Measurements from ENCODE around the gene TMEM132D. TPM values are rescaled to one million over a fixed set of nuclear protein-coding genes. Genes with fewer than 3 reads are reported as not detected.

Gene TMEM132D
- total RNA-seq, 1 donor from 2014 or later: 0.19 TPM

DNA sequence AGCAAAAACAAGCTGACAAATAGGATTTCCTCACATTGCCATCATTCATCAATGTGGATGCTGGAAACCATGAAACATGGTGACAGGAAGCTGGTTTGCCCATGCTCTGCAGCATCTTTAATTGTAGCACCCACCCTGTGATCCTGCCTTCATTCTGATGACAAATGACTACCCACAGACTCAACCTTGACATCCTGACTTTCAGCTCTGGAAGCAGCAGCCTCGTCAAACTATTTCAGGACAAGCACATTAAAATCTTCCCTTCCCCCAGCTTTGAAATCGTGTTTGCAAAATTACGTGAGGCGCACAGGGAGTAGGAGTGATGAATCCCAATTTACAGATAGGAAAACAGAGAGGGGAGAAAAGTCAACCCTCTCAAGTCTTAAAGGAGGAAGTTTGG is 765.0 kb downstream of the TMEM132D start:
- H3K36me3 Mint-ChIP-seq (ENCODE audit: low read depth): no peaks in the 10 kb centered on the region
- no peak overlapping the region for H3K27ac Mint-ChIP-seq (ENCODE audit: unreplicated experiment)
- DNase-seq (ENCODE audit: low read depth, low spot score): no peak
- no peaks in the 10 kb centered on the region for H3K27me3 Mint-ChIP-seq (ENCODE audit: low read depth)
- H3K9me3 Mint-ChIP-seq: peaks cover 2% of the 10 kb centered on the region
- TF ChIP-seq, protein P1, sequence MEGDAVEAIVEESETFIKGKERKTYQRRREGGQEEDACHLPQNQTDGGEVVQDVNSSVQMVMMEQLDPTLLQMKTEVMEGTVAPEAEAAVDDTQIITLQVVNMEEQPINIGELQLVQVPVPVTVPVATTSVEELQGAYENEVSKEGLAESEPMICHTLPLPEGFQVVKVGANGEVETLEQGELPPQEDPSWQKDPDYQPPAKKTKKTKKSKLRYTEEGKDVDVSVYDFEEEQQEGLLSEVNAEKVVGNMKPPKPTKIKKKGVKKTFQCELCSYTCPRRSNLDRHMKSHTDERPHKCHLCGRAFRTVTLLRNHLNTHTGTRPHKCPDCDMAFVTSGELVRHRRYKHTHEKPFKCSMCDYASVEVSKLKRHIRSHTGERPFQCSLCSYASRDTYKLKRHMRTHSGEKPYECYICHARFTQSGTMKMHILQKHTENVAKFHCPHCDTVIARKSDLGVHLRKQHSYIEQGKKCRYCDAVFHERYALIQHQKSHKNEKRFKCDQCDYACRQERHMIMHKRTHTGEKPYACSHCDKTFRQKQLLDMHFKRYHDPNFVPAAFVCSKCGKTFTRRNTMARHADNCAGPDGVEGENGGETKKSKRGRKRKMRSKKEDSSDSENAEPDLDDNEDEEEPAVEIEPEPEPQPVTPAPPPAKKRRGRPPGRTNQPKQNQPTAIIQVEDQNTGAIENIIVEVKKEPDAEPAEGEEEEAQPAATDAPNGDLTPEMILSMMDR (conservative IDR thresholded peaks at IDR 0.05): no peak
- no peaks in the 10 kb centered on the region for H3K4me1 Mint-ChIP-seq
- H3K4me3 Mint-ChIP-seq: no peak overlapping the region

DNA sequence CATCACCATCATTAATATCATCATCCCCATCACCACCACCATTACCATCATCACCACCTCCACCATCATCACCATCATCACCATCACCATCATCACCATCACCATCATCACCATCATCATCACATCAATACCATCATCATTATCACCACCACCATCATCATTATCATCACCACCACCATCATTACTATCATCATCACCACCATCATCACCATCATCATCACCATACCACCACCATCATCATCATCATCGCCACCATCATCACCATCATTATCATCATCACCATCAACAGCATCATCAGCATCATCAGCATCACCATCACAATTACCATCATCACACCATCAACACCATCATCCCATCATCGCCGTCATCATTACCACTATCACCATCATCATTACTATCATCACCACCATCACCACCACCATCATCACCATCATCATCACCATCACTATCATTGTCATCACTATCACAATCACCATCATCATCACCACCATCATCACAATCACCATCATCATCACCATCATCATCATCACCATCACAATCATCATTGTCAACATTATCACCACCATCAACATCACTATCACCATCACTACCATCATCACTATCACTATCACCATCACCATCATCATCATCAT is 767.0 kb downstream of the TMEM132D start:
- no peak for DNase-seq (ENCODE audit: low read depth, low spot score)
- TF ChIP-seq, protein P1 (conservative IDR thresholded peaks at IDR 0.05): no peak
- Mint-ChIP-seq H3K4me1 (no peaks in the 10 kb centered on the region), H3K36me3 (ENCODE audit: low read depth) (no peaks in the 10 kb centered on the region), H3K4me3 (no peak overlapping the region), H3K27ac (ENCODE audit: unreplicated experiment) (no peak overlapping the region), H3K9me3 (peaks cover 2% of the 10 kb centered on the region), H3K27me3 (ENCODE audit: low read depth) (peaks cover 2% of the 10 kb centered on the region)

DNA sequence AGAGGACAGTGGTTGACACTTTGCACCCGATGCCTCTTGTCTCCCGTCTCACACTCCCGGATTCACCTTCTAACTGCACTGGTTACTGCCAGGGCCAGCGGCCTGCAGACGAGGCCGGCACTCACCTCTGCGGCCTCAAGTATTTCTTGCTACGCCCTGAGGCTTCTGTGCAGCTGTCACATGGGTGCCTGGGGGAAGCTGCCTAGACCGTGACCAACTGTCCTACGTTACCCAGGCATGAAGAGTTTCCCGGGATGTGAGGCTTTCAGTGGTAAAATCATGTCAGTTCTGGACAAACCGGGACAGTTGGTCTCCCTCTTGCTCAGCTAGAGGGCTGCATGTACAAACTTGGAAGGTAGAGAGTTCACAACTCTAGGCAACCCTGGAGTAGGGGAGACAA is 776.1 kb downstream of the TMEM132D start:
- Mint-ChIP-seq H3K27ac (ENCODE audit: unreplicated experiment) (no peak overlapping the region), H3K4me1 (no peaks in the 10 kb centered on the region), H3K9me3 (peaks cover 2% of the 10 kb centered on the region), H3K27me3 (ENCODE audit: low read depth) (peaks cover 14% of the 10 kb centered on the region), H3K4me3 (no peak overlapping the region), H3K36me3 (ENCODE audit: low read depth) (peaks cover 2% of the 10 kb centered on the region)
- TF ChIP-seq, protein P1 (conservative IDR thresholded peaks at IDR 0.05): no peak
- DNase-seq (ENCODE audit: low read depth, low spot score): no peak

GRCh38 chr12:129127211-129127610 is 776.6 kb downstream of the TMEM132D start:
- Mint-ChIP-seq H3K4me1 (no peaks in the 10 kb centered on the region), H3K27me3 (ENCODE audit: low read depth) (peaks cover 19% of the 10 kb centered on the region), H3K4me3 (no peak overlapping the region), H3K36me3 (ENCODE audit: low read depth) (peaks cover 2% of the 10 kb centered on the region), H3K9me3 (peaks cover 2% of the 10 kb centered on the region), H3K27ac (ENCODE audit: unreplicated experiment) (no peak overlapping the region)
- TF ChIP-seq, protein P1 (conservative IDR thresholded peaks at IDR 0.05): no peak
- no peak for DNase-seq (ENCODE audit: low read depth, low spot score)

GRCh38 chr12:129119537-129119936 is 784.3 kb downstream of the TMEM132D start:
- H3K27me3 Mint-ChIP-seq (ENCODE audit: low read depth): peaks cover 50% of the 10 kb centered on the region

More at GRCh38 chr12:129119537-129119936, 784.3 kb downstream of the TMEM132D start:
- TF ChIP-seq, protein P1 (conservative IDR thresholded peaks at IDR 0.05): no peak
- no peaks in the 10 kb centered on the region for H3K4me1 Mint-ChIP-seq
- H3K4me3 Mint-ChIP-seq: no peak overlapping the region
- DNase-seq (ENCODE audit: low read depth, low spot score): peak; percentile 12
- peaks cover 2% of the 10 kb centered on the region for H3K9me3 Mint-ChIP-seq
- H3K27ac Mint-ChIP-seq (ENCODE audit: unreplicated experiment): no peak overlapping the region
- no peaks in the 10 kb centered on the region for H3K36me3 Mint-ChIP-seq (ENCODE audit: low read depth)

All from neural crest cell (in vitro differentiated cells).